GM12891 (cell line): ENCODE measurements around the gene GRAMD2A.

Experiments
- POLR2A ChIP-seq: IDR thresholded peaks from 2 replicates; pipeline ENCODE4 v1.6.1; 2011; ENCODE audit warnings: low read depth, low read length, control low read depth
- POLR2AphosphoS5 ChIP-seq: IDR thresholded peaks from 2 replicates; pipeline ENCODE4 v1.6.1; 2011; ENCODE audit warnings: low read depth, low read length, control low read depth
- SPI1 ChIP-seq: IDR thresholded peaks from 2 replicates; pipeline ENCODE4 v1.6.1; 2011; ENCODE audit warnings: low read depth, low read length, control low read depth

DNA sequence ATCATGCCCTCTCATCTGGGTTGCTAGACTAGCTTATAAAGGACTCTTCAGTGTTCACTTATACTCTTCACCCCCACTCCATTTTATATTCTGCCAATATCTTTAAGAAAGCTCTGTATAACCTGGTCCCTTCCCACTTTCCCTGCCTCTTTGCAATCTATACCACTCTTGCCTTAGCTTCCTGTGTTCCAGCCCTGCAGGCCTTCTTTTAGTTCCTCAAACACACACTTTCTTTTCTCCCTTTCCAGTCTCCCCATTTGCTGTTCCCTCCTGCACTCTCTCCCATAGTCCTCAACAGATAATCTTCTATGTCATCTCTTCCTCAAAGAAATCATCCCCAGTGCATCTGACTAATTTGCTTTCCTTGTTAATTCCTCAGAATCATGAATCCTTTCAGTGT is 50.7 kb downstream of the GRAMD2A start:
- TF ChIP-seq POLR2A (no peak), SPI1 (no peak), POLR2AphosphoS5 (no peak)
